ENCODE results near the gene GSN.

The GSN gene

DNA sequence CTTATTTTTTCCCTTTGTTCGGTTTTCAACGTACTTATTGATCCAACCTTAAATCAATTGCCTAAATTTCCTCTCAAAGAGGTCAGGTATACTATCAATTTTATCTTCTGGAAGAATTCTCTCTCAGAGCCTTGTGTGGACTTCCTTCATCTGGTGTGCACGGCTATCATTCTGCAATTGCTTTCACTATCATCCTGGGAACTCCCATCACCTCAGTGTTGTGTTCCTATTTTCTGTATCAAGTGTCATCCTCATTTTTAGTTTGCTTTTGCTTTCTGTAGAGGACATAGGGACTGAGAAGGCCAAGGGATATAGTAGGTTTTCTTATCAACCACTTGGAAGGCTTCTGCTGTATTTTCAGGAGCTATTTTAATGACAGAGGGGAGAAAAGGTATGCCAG lies 90.8 kb downstream of the GSN start:
- DNase-seq, result no peak

DNA sequence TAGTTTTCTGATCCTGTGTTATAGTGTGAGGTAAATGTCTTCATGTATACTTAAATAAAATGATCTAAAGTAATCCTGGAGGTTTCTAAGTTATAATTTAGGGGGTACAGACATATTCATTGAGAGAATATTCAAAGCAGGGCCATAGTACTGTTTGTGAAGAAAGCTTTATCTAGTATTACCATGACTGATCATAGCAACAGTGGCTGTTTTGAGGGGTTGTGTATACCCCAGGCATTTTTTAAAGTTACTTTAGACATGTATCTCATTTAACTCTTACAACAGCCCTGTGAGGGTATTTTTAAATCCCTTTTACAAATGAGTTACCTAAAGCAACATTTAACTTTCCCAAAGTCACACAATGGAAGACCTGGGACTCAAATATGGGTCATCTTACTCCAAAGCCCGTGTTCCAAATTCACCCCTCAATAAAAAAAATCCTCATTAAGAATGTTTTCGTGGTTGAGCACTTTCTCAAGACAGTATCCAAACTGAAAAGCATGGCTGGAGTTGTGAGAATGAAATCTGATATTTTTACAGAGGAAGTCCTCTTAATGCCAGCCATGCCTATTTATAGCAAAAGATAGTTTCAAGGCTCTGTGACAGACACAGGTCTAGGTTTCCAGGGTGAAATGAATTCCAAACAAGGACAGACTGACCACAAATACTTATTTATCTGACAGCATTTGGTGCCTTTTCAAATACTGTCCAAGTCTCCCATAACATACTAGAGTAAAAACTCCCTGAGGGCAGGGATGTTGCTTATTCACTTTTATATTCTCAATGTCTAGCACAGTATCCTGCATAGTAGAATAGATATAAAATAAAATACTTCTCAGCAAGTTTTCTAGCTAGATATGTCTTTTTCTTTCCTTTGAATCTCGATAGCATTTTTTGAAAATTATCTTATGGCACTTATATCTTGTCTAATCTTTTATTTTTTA lies 91.7 kb downstream of the GSN start:
- DNase-seq, result no peak

DNA sequence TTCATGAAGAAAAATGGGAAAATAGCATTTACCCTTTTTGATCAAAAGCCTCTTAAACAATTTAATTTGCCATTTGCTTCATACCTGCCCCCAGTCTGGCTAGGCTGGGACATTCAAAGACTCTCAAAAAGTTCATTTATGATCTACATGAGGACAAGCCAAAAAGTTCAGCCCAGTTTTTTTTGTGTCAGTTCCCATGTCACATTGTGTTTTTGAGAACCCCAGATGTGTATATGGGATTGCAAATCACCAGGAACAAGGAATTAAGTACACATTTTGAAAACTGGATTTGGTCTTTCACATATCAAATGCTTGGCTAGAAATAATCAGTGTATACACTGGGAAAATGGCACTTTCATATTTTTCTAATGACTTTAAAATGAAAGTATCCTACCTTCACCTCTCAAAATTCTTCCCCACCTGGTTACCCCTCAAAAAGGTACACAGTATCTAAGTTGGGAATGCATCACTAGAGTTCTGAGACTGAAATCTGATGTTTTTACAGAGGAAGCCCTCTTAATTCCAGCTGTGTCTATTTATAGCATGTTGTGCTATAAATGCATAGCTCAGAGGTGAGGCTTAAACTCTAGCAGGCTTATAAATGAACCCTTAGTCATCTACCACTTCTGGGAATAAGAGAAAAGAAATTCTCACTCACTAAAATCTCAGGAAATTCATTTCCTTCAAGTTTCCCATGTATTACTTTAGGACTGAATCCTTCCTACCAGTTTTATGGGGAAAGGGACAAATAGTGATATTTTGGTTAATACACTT lies 92.8 kb downstream of the GSN start:
- DNase-seq, result no peak

DNA sequence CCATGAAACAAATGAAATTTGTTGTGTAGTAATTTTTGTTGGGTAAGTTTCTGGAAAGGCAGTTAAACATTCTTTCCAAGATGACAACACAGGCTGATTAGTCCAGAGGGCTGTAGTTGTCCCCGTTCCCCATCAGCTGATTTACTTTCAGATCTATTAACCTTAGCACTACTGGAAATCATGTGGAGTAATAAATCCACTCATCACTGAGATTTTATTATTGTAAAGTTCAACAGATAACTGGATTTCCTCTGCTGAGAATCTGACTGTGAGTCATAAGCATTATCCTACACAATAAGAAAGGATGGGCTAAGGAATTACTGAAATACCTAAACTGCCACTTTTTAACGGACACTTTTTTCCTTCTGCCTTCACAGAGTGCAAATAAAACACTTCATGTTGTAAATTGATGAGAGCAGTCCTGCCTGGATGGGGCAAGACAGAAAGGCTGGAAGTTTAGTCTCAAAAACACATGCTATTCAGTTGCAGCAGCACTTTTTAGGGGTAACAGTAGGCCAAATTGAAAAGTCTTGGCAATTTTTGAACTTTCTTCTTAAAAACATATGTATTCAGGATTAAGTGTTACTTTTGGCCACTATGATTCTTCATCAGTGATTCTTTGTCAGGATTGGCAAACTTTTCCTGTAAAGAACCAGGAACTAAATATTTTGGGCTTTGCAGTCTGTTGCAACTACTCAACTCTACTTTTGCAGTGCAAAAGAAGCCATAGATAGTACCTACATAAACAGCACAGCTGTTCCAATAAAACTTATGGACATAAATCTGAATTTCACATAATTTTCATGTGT lies 95.1 kb downstream of the GSN start:
- DNase-seq, result no peak

DNA sequence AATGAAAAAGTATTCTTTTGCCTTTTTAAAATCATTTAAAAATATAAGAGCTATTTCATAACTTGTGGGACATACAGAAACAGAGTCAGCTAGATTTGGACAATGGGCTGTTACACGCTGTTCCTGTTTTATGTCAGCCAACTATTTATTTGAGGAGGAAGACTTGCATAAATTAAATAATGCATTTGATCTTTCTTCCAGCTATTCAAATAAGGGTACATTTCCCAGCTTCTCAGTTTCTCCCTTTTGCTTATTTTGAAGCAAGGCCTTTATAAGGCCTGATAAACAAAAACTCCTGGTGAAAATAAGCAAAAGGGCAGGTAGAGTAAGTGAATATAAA lies 95.6 kb downstream of the GSN start:
- DNase-seq, result no peak

DNA sequence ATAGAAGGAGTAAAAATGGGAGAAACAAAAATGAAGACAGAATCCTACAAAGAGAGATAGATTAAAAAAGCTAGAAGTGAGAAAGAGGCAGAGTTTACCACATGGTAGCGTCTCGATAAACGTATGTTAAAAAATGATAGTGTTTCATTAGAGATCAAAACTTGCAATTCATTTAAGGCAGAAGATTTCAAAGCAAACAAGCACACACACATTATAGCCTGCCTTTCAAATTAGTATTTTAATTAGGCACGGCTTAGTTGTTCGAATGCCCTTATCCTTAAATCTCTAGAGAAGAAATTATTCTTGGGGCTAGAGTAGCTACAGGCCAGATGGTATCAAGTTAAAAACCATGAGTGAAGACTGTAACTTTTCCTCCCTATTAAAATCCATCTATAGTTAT lies 96.1 kb downstream of the GSN start:
- DNase-seq, result no peak

DNA sequence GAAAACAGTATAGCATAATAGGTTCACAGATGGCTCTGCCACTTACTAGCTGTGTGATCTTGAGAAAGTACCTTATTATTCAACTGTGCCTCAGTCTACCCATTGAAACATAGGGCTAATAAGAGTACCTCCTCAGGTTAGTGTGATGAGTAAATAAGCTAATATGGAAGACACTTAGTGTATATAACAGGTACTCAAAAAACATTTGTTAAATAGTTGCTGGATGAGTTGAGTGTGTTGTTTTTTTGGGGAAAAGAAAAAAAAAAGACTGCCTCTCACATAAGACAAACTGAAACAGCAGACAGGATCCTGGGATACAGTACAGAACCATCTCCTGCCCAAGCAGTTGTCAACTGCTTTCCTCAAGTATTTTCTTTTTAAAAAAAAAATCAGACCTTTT lies 96.9 kb downstream of the GSN start:
- DNase-seq, result no peak

DNA sequence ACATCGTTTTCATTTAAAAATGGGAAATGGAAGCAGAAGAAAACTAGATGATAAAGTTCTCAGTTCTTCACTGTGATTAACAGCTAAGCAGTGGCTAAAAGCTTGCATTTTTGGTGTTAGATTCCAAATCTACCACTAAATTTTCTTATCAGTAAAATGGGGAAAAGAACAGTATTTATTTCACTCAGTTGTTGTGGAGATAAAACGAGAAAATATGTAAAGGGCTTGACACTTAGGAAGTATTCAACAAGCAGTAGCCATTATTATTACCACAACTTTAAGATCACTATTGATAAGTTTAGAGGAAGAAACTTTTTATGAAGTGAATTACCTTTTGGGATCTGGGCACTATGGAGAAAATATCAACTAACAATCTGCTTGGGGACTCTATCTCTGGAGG lies 97.6 kb downstream of the GSN start:
- no peak for DNase-seq

DNA sequence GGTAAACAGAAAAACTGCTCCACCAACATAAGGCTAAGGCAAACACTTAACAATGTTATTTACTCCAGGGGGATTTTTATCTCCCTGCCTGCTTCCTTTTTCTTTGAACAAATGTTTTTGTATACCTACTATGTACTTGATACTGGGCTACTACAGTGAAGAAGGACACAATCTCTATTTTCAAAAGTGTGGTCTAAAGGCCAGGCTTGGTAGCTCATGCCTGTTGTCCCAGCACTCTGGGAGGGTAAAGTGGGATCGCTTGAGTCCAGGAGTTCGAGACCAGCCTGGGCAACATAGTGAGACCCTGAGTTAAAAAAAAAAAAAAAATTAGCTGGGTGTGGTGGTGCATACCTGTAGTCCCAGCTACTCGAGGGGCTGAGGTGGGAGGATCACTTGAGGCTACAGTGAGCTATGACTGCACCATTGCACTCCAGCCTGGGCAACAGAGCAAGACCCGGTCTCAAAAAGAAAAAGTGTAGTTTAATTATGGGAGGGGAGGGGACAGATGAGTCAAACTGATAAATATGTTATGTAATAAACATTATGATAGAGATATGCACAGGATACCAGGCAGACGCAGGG lies 98.7 kb downstream of the GSN start:
- DNase-seq, result no peak

DNA sequence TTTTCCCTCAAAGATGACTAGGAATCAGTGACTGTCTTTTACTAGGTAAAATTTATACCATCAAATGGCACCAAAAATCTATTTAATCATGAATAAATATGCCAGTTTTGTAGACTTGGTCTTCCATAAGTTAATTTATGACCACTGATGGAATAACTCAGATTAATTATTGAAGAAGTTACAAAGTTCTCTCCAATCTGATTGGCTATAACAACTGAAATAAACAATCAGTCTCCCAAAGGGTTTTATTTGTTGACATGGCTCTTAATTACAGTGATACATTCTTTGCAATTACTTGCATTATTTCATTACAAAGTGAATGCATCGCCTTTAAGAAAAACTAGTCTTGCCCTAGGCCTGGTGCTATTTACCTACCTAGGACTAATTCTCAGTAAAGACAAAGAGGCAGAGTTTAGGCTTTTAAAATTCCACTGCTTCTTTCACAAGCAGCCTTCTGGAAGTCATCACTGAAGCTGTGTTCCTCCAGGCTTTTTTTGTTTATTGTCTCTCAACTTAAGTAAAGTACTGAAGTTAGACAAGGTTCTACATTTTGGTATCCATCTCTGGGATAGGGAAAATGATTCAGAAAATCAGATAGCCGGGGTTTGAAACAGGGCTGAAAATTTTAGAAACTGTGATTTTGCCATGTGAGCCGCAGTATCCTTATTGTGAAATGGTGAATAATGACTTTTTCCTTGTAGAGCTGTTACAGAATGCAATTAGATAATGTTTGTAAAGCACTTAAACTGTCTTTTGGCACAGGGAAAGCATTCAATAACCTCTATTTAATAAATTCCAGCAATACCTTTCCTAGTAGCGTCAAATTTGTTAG lies 99.6 kb downstream of the GSN start:
- DNase-seq, result no peak

DNA sequence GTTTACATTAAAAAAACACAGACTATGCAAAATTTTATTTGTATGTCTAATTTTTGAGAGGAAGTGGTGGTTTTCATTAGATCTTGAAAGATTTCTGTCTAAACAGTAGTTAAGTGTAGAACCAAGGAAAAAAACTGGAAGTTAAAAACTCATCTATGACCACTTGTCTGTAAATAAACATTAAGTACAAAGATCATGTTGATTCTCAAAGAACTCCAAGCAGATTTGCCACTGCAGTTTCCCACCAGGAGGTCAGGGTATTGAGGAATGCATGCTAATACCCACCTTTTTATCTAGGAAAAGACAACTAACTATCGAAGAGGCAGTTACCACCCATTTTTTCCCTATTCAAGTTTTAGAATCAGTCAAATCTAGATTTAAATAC lies 100.2 kb downstream of the GSN start:
- no peak for DNase-seq

DNA sequence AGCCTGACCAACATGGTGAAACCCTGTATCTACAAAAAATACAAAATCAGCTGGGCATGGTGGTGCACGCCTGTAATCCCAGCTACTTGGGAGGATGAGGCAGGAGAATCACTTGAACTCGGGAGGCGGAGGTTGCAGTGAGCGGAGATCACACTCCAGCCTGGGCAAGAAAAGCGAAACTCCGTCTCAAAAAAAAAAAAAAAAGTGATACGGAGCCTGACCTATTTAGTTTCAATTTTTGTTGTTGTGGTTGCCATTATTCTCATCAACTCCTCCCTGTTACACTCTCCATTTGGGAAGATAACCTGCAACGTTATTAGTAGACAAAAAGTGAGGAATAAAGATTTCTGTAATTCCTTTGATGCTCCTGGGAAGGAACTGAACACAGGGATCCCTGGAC lies 100.8 kb downstream of the GSN start:
- no peak for DNase-seq

DNA sequence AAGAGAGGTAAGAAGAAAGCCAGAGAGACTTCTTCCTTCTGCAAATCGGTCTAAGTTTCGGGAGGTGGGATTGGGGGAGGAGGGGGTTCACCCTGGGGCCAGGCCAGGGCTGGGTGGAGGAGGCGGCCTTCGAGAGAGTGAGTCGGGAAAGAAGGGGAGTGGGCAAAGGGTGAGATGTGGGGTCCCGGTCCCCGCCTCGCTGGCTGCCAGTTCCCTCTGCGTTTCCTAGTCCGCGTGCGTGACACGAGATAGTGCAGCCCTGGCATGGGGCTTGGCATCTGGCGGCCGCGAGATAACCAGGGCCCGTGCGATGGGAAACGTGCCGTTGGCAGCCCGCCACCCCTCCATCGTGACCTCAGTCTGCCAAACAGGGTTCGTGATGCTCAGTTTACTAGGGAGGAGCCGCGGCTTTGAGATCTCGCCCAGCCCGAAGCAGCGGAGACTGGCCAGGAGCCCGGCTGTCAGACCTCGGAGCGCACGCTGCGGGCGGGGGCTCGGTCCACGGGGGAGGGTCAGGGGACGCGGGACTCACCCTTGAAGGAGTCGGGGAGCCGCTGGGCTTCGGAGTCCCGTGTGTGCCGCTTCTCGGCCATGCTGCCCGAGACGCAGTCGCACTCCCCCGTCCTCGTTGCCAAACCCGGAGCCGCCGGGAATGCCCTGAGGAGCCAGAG lies 101.8 kb downstream of the GSN start, which contains the start of gene STOM:
Gene STOM, minus strand, starts transcription at position 656 of the 671 bp plus-strand sequence. Its CDS starts 63 bp downstream, at position 593.
- DNase-seq, result no peak

DNA sequence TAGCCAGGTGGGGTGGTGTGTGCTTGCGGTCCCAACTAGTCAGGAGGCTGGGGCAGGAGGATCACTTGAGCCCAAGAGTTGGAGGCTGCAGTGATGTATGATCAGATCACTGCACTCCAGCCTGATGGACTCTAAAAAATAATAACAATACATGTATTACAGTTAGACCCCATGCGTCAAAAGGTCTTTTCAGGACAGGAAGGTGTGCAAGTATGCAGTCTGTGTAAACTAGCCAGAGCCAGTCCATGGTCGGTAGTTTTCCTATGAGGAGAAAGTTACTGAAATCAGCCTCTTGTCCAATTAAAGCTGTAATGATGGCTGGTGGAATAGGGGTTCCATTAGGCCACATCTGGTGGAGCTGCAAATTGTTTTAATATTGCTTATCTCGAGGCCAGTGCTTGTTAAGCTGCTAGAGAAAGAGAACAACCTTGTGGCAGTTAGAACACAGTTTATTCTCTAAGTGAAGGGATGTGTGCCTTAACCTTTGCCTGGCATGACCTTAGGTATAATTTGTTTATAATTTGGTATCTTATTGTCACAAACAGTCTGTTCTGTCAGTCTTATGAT lies 103.6 kb downstream of the GSN start:
- DNase-seq, result no peak

DNA sequence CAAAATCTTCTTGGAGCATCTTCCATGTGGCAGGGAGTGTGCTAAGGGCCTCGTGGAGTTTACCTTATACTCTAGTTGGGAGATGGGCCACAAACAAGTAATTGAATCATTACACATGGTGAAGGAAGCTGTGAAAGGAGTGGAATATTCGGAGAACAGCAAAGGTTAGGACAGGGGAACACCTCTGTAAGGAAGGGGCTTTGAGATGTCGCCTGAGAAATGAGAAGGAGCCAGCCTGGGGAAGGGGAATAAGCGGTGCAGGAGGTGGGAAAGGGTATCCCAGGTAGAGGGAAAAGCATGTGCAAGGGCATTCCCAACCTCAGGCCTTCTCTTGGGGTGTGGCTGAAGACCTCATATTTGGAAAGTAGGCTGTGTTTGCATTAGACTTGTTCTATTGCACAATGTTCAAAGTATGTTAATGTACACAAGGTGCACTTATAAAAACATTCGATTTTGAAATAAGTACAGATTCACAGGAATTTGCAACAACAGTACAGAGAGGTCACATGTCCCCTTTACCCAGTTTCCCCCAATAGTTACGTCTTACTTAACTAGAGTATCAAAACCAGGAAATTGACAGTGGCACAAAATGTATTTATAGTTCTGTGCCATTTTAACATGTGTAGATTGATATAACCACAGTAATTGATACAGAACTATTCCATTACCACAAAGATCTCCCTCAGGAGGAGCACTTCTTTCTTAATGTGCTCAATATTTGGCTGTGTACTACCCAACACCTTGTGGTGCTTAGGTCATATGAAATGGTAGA lies 104.5 kb downstream of the GSN start:
- DNase-seq, result no peak

DNA sequence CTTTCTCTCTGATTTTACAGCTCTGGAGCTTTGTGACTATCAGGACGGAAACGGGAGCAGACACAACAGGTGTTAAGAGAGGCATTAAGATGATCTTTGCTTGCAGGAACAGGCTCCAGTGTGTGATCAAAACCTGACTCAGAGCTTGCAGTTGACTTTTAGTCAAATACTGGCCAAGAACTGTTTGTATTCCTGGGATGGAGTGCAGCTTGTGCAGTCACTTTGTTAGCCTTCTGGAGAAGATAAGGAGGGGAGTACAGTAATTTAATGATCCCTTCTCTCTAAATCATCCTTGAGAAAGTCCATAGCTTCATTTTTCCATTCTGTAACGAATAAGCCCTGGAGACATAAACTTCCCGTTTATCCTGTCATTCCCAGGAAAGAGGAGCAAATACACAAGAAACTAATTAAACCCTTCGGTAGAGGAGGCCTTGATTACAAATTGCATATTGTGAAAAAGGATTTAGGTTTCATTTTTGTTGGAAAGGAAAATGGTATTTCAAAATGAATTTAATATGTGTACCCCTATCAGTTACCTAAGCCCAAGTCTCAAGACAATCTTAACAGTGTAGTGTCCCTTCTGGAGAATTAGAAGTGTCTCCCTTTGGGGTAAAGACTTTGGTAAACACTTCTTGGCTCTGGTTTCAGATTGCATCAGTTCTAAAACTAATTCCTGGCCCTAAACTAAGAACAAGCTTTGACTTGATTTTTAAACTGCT lies 105.2 kb downstream of the GSN start:
- DNase-seq, result no peak

DNA sequence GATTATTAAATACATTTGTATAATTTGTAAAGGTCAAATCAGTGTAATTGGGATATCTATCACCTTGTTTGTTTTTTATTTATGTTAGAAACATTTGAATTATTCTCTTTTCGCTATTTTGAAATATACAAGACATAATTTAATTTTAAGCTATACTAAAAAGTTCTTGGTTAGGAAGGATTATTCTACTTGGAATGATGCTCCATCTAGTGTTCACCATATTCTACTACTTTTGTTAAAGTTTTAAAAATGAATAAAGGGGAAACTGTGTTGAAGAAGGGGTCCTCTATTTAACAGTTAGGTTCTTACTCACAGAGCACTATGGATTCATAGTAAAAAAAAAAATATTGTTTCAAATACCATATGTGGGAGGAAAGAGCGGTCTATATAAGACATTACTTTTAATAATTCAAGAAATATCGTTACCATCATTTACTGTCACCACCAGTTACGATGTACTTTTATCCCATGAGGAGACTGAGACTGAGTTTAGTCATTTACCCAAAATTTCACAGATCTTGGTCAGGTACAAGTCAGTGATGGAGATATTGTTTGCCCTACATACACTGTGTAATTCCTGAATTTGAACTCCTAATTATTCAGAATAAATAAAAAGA lies 108.4 kb downstream of the GSN start:
- DNase-seq, result no peak

DNA sequence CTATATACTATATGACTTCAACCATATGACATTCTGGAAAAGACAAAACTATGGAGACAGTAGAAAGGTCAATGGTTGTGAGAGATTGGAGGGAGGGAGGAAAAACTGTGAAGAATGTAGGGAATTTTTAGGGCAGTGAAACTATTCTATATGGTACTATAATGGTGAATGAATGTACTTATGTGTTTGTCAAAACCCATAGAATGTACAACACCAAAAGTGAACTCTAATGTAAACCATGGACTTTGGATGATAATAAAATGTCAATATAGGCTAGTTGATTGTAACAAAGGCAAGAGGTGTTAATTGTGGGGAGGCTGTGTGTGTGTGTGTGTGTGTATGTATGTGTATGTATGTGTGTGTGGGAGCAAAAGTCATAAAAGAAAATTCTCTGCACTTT lies 112.9 kb downstream of the GSN start:
- no peak for DNase-seq

Measured in activated CD4-positive, alpha-beta T cell treated with anti-CD3 and anti-CD28 coated beads for 4 hours (primary cell).